GM19328 (cell line): ENCODE measurements around the gene LRBA.
A peak's percentile ranks its signal among the peaks of the same experiment; 100 is the strongest.
"Not testable (repeated sequence)": the region's sequence is repeated elsewhere in the genome, so short reads cannot be mapped to it uniquely, and the experiment has no call there.

Experiments
- ATAC-seq: cut with Tn5 transposase; IDR thresholded peaks from one replicate; pipeline ENCODE4 v1.9.1; 2021; ENCODE audit warnings: mild to moderate bottlenecking, moderate library complexity; ENCODE audit not compliant: unreplicated experiment

LRBA gene

GRCh38 chr4:151022586-151022985 lies 7.5 kb upstream of the LRBA start:
- no peak for ATAC-seq

- ATAC-seq = no peak
These were observed 6.7 kb upstream of the LRBA start for GRCh38 chr4:151021637-151022334.

DNA sequence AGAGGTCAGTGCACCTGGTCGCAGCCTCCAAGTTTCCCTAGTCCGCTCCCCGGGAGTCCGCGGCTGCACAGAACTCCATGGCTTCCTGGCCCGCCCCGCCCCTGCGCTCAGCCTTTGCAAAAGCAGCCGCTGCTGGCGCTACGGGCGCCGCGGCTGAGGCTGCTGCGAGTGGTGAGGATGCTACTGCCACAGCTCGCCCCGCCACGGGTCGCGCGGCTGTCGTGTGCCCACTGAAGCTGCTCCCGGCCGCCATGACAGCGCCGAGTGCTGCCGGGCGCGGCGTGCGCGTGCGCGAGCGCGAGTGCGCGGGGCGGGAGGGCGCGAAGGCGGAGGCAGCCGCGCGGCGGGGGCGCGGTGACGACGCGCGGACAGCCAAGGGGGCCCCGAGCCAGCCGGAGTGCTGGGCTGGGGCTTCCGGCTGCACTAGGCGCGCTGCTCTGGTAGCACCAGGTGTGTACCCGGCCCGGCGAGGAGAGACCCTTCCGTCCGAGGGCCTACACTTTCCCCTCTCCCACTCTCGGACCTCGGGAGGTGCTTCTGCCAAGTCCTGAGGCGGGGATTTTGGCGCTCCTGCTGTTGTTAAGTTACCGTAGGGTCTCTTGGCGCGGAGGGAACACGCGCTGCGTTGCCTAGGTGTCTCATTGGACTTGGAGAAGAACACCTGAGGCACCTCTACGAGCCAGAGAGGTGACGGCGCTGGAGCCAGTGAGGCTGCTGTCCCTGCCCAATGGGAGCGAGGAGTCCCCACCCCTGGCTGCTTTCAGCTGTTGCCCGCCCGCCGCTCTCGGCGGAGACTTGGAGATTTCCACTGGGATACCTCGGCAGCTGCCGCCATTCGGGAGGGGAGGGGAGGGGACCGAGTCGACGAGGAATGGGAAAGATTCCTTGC lies 619 bp upstream of the LRBA start:
- peak; percentile 64 for ATAC-seq

DNA sequence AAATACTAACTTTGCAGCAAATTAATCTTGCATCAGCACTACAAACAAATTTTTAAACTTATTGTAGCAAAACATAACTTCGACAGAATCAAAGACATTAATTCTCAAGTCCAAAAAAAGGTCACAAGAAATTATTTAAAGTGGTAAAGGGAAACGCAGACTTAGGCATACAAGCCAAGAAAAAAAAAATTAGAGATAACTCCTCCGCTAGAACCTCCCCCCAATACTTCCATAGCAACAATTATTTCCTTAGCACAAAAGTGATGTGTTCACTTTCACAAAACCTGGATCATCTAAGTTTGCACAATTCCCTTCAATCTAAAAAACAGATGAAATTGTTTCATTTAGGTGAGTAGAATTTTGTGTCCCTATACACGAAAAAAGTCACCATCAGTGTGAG lies 1.1 kb downstream of the LRBA start:
- ATAC-seq = no peak

DNA sequence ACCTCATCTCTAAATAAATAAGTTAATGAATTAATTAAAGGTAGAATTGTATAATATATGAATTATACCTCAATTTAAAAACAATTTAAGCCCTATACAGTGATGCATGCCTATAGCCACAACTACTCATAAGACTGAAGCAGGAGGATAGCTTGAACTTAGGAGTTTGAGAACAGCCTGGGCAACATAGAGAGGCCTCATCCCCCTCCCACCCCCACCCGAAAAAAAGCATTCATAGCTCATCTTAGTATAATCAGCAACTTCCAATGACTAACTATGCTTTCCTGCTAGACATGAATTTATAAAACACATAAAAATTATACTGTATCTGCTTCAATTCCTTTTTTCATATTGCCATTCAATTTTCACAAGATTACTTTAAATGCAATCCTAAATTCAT lies 1.6 kb downstream of the LRBA start:
- no peak for ATAC-seq

DNA sequence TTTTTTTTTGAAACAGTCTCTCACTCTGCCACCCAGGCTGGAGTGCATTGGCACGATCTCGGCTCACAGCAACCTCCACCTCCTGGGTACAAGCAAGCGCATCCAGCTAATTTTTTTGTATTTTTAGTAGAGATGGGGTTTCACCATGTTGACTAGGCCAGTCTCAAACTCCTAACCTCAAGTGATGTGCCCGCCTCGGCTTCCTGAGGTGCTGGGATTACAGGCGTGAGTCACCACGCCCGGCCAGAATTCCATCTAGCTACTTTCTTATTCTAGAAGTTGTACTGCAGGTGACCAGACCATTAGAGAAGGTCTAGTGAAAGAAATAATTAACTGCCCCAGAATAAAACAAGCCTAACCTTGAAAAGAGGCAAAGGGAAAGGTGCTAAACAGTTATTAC lies 2.3 kb downstream of the LRBA start:
- ATAC-seq = no peak

GRCh38 chr4:151012376-151012775 lies 2.7 kb downstream of the LRBA start:
- no peak for ATAC-seq

GRCh38 chr4:151004222-151004621 lies 10.9 kb downstream of the LRBA start:
- ATAC-seq = no peak

- no peak for ATAC-seq
These were observed 14.2 kb downstream of the LRBA start for GRCh38 chr4:151000747-151001429.

- no peak for ATAC-seq
These were observed 16.0 kb downstream of the LRBA start for GRCh38 chr4:150999086-150999485.

- ATAC-seq = no peak
These were observed 17.9 kb downstream of the LRBA start for GRCh38 chr4:150997141-150997540.

GRCh38 chr4:150994721-150995120 lies 20.4 kb downstream of the LRBA start:
- ATAC-seq = no peak

- ATAC-seq = not testable (repeated sequence)
These were observed 21.5 kb downstream of the LRBA start for GRCh38 chr4:150993577-150993976.

DNA sequence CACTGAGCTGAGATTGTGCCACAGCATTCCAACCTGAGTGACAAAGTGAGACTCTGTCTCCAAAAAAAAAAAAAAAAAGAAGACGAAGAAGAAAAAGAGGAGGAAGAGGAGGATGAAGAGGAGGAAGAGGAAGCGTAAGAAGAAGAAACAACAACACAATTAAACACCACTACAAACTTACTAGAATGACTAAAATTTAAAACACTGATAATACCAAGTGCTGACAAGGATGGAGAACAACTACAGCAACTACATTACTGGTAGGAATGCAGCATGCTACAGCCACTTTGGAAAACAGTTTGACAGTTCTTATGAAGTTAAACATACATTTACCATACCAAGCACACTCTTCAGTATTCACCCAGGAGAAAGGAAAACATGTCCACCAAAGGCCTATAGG lies 24.1 kb downstream of the LRBA start:
- ATAC-seq = no peak

DNA sequence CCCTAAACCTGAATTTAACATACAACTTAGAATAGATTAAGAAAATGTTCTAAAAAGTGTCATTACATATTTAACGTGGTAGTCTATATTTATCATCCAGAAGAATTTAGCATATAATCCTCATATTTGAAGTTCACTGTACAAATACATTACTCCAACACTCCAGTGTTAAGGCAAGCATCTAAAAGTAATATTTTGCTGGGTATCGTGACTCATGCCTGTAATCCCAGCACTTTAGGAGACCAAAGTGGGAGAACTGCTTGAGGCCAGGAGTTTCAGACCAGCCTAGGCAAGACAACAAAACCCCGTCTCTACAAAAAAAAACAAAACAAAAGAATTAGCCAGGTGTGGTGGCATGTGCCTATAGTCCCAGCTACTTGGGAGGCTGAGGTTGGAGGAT lies 24.8 kb downstream of the LRBA start:
- no peak for ATAC-seq

- no peak for ATAC-seq
These were observed 26.8 kb downstream of the LRBA start for GRCh38 chr4:150988238-150988637.

DNA sequence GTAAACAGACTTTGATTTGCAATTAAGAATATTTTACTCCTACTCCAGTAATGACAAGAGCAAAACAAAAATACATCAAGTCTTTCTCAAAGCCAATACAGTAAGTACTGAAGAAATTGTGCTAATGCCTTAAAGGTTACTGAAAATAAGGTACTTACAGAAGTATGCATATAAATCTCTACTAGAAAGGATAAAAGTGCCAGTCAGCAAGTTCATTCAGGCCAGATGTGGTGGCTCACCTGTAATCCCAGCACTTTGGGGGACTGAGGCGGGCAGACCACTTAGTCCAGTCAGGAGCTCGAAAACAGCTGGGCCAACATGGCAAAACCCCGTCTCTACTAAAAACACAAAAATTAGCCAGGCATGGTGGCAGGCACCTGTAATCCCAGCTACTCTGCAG lies 27.9 kb downstream of the LRBA start:
- no peak for ATAC-seq

DNA sequence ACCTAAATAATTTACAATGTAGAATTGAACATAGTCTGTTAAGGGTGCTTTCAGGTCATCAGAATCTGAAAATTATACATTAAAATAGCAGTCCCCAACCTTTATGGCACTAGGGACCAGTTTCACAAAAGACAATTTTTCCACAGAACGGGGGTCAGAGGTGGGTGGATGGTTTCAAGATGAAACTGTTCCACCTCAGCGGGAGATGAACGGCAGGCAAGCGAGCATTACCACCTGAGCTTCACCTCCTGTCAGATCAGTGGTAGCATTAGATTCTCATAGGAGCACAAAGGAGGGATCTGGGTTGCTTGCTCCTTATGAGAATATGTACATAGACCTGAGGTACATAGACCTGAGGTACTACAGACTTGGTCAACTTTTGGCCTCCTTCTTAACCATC lies 29.0 kb downstream of the LRBA start:
- peak; percentile 52 for ATAC-seq

- ATAC-seq = no peak
These were observed 31.2 kb downstream of the LRBA start for GRCh38 chr4:150983851-150984250.

DNA sequence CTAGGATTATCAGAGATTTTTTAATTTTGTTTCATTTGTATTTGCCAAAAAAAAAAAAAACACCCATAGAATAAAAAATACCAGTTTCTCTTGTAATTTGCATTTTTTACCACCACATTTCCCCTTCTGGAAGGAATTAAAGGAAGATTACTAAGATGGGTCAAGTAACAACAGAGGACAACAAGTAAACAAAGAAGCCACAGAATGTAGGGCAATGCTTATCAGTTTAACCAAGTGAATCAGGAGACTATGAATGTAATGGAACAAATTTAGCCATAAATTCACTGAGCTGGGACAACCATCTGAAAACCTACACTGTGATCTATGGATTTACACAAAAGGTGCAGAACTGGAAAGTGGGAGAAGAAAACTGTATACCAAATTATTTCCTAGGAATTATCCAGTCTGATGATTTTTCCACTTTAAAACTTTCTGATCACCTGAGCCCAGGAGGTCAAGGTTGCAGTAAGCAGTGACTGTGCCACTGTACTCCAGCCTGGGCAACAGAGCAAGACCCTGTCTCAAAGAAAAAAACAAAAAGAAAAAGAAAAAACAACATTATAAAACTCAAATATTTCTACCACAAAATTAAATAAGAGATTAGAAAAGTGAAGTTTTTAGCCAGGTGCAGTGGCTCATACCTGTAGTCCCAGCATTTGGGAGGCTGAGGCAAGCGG lies 32.4 kb downstream of the LRBA start:
- no peak for ATAC-seq
